HCT116 (cell line): ENCODE measurements around the gene LOXL1. TPM values are rescaled to one million over a fixed set of nuclear protein-coding genes. Genes with fewer than 3 reads are reported as not detected.

Source experiments
- ATAC-seq: fragments of 200-7000 bp; cut with Tn5 transposase; 2 replicates; pipeline ENCODE4 v1.9.1; 2020; ENCODE audit warnings: mild to moderate bottlenecking, moderate library complexity
- BruUV-seq: library from RNA; stranded (reverse); fragments of 400-500 nt; replicated peaks from 2 replicates; lab custom pipeline; 2021; lab: Mats Ljungman, UMichigan
- CTCF ChIA-PET: fragments of 300-600 bp; sonication (Branson Sonifier 250); formaldehyde crosslinking; loops from one replicate; lab custom pipeline; 2021; ENCODE audit warnings: antibody characterized with exemption; lab: Charles Lee
- POLR2A ChIA-PET: fragments of 300-600, 350-600 bp; sonication (Branson Sonifier 250); formaldehyde crosslinking; loops from one replicate; lab custom pipeline; 2021; ENCODE audit warnings: antibody characterized with exemption; lab: Charles Lee
- RAD21 ChIA-PET, 2 experiments: fragments of 300-600 bp; sonication (Branson Sonifier 250); formaldehyde crosslinking; loops; one replicate each; lab custom pipeline; 2023; ENCODE audit warnings: low total read pairs in 2 of 2; ENCODE audit not compliant: uncharacterized antibody in 2 of 2, unreplicated experiment in 2 of 2, low non-redundant PET in 1 of 2; lab: Charles Lee
- DNase-seq: peaks from one replicate; pipeline ENCODE4 v3.0.0-alpha.2; 2010; ENCODE audit warnings: low read depth, low spot score
- H2AFZ ChIP-seq: fragments of 200-600 bp; shearing (Covaris generic), sonication (generic); 2 replicates; pipeline ENCODE4 v1.6.1; 2017; ENCODE audit warnings: low read depth, mixed run types, mixed read lengths, antibody characterized with exemption, low read length; ENCODE audit not compliant: poor library complexity, severe bottlenecking
- H3K27ac ChIP-seq: 2 replicates; pipeline ENCODE4 v1.5.1; 2012; ENCODE audit warnings: low read depth, low read length
- H3K27me3 ChIP-seq: fragments of 200-600 bp; sonication (generic); 2 replicates; pipeline ENCODE4 v1.6.1; 2016; ENCODE audit warnings: mixed run types, low read length, mixed read lengths; ENCODE audit not compliant: insufficient read depth
- H3K36me3 ChIP-seq, 2 experiments: fragments of 200-500 bp in 1 of 2; fragments of 200-600 bp in 1 of 2; sonication (Bioruptor generic) in 1 of 2; sonication (generic) in 1 of 2; 2 replicates each; pipeline versions ENCODE4 v1.5.1 to v1.6.1; 2014 to 2016; ENCODE audit warnings: low read length in 2 of 2, inconsistent platforms in 1 of 2, mixed read lengths in 1 of 2, mixed run types in 1 of 2; ENCODE audit not compliant: insufficient read depth in 2 of 2, control insufficient read depth in 1 of 2
- H3K4me1 ChIP-seq, 2 experiments: fragments of 200-600 bp in 1 of 2; sonication (generic) in 1 of 2; 2 replicates each; pipeline versions ENCODE4 v1.5.1 to v1.6.1; 2012 to 2017; ENCODE audit warnings: low read length in 2 of 2, inconsistent platforms in 1 of 2, mild to moderate bottlenecking in 1 of 2, mixed read lengths in 1 of 2, mixed run types in 1 of 2, moderate library complexity in 1 of 2; ENCODE audit not compliant: insufficient read depth in 2 of 2, control insufficient read depth in 1 of 2
- H3K4me2 ChIP-seq: fragments of 200-600 bp; sonication (generic); 2 replicates; pipeline ENCODE4 v1.6.1; 2017; ENCODE audit warnings: mixed run types, low read length, mixed read lengths
- H3K4me3 ChIP-seq, 2 experiments: fragments of 200-600 bp in 1 of 2; sonication (generic) in 1 of 2; replicated peaks in 1 of 2; 2 replicates each; pipeline ENCODE4 v1.5.1; 2011 to 2016; ENCODE audit warnings: low read length in 2 of 2, control low read depth in 1 of 2, low read depth in 1 of 2, mild to moderate bottlenecking in 1 of 2, mixed read lengths in 1 of 2, mixed run types in 1 of 2
- H3K79me2 ChIP-seq: fragments of 200-600 bp; sonication (generic); 2 replicates; pipeline ENCODE4 v1.6.1; 2017; ENCODE audit warnings: mild to moderate bottlenecking, mixed run types, low read length, moderate library complexity, mixed read lengths; ENCODE audit not compliant: insufficient read depth
- H3K9ac ChIP-seq: fragments of 200-600 bp; sonication (generic); 2 replicates; pipeline ENCODE4 v1.6.1; 2016; ENCODE audit warnings: low read length, mixed read lengths
- H3K9me2 ChIP-seq: fragments of 200-600 bp; sonication (generic), shearing (Covaris generic); 2 replicates; pipeline ENCODE4 v1.6.1; 2017; ENCODE audit warnings: mixed run types, mild to moderate bottlenecking, moderate library complexity; ENCODE audit not compliant: insufficient read depth
- H3K9me3 ChIP-seq, 2 experiments: fragments of 200-500 bp in 1 of 2; fragments of 200-600 bp in 1 of 2; sonication (Bioruptor generic) in 1 of 2; sonication (generic) in 1 of 2; 2 replicates each; pipeline ENCODE4 v1.6.1; 2014 to 2017; ENCODE audit warnings: low read length in 2 of 2, mixed read lengths in 2 of 2, inconsistent platforms in 1 of 2, low read depth in 1 of 2, mild to moderate bottlenecking in 1 of 2, mixed run types in 1 of 2, moderate library complexity in 1 of 2; ENCODE audit not compliant: control insufficient read depth in 1 of 2, insufficient read depth in 1 of 2
- H4K20me1 ChIP-seq: fragments of 200-600 bp; sonication (generic), shearing (Covaris generic); 2 replicates; pipeline ENCODE4 v1.6.1; 2017; ENCODE audit warnings: mixed run types, mild to moderate bottlenecking, moderate library complexity; ENCODE audit not compliant: insufficient read depth
- CTCF ChIP-seq, 3 experiments: fragments of 200-600 bp in 1 of 3; sonication (generic) in 1 of 3; IDR thresholded peaks in 2 of 3; conservative IDR thresholded peaks in 1 of 3; 2 replicates each; pipeline ENCODE4 v1.5.1; 2012 to 2017; ENCODE audit warnings: low read depth in 2 of 3, low read length in 2 of 3, antibody characterized with exemption in 1 of 3, borderline replicate concordance in 1 of 3, control low read depth in 1 of 3, mild to moderate bottlenecking in 1 of 3, mixed read lengths in 1 of 3, mixed run types in 1 of 3, moderate library complexity in 1 of 3; ENCODE audit not compliant: insufficient read depth in 1 of 3
- EGR1 ChIP-seq: IDR thresholded peaks from 2 replicates; pipeline ENCODE4 v1.6.1; 2012; ENCODE audit warnings: low read depth
- ELF1 ChIP-seq: IDR thresholded peaks from 2 replicates; pipeline ENCODE4 v1.6.1; 2012; ENCODE audit warnings: low read depth, borderline replicate concordance
- EZH2 ChIP-seq: fragments of 200-600 bp; sonication (generic); IDR thresholded peaks from 2 replicates; pipeline ENCODE4 v1.6.1; 2017; ENCODE audit warnings: antibody characterized with exemption, mixed run types
- JUND ChIP-seq: IDR thresholded peaks from 2 replicates; pipeline ENCODE4 v1.6.1; 2012
- MAX ChIP-seq: IDR thresholded peaks from 2 replicates; pipeline ENCODE4 v1.6.1; 2012
- POLR2AphosphoS5 ChIP-seq: IDR thresholded peaks from 2 replicates; pipeline ENCODE4 v1.6.1; 2011; ENCODE audit warnings: mild to moderate bottlenecking, low read depth, low read length, moderate library complexity
- RAD21 ChIP-seq: IDR thresholded peaks from 2 replicates; pipeline ENCODE4 v1.6.1; 2012; ENCODE audit warnings: low read depth, mild to moderate bottlenecking
- REST ChIP-seq: IDR thresholded peaks from 2 replicates; pipeline ENCODE4 v1.6.1; 2012; ENCODE audit warnings: low read depth
- SIN3A ChIP-seq: IDR thresholded peaks from 2 replicates; pipeline ENCODE4 v1.6.1; 2012; ENCODE audit warnings: low read depth
- SP1 ChIP-seq: IDR thresholded peaks from 2 replicates; pipeline ENCODE4 v1.6.1; 2012; ENCODE audit warnings: low read depth
- SRF ChIP-seq: IDR thresholded peaks from 2 replicates; pipeline ENCODE4 v1.6.1; 2012; ENCODE audit warnings: low read depth
- YY1 ChIP-seq: IDR thresholded peaks from 2 replicates; pipeline ENCODE4 v1.6.1; 2011; ENCODE audit warnings: low read length, low read depth, moderate library complexity, mild to moderate bottlenecking; ENCODE audit not compliant: insufficient replicate concordance; ENCODE audit errors: extremely low read depth
- ZBTB33 ChIP-seq: IDR thresholded peaks from 2 replicates; pipeline ENCODE4 v1.6.1; 2011; ENCODE audit warnings: mild to moderate bottlenecking, low read length, moderate library complexity; ENCODE audit not compliant: insufficient replicate concordance; ENCODE audit errors: extremely low read depth
- ZFX ChIP-seq: fragments of 450-650 bp; IDR thresholded peaks from 2 replicates; pipeline ENCODE4 v1.6.1; 2017
- ZNF274 ChIP-seq: fragments of 200-500 bp; sonication (Bioruptor generic); IDR thresholded peaks from 2 replicates; pipeline ENCODE4 v1.6.1; 2014; ENCODE audit warnings: mild to moderate bottlenecking, low read depth, low read length, inconsistent platforms
- intact Hi-C: fragments of 100-400 bp; cut with micrococcal nuclease; formaldehyde crosslinking; loops from 2 replicates; pipeline ENCODE4 v1.10.0; 2022
- total RNA-seq: library from RNA; stranded (reverse); gene quantifications from one replicate; pipeline ENCODE4 v1.2.1, GENCODE V29; 2021; ENCODE audit not compliant: unreplicated experiment

Gene LOXL1
- total RNA-seq, 1 experiment from 2014 or later = 14.9 TPM

GRCh38 chr15:73889762-73890124 is 36.5 kb upstream of the LOXL1 start (continued):
- TF ChIP-seq REST (no peak), SRF (no peak), CTCF (IDR thresholded peaks at IDR 0.05 in 2 of 3, conservative IDR thresholded peaks at IDR 0.05 in 1 of 3; ENCODE audit: borderline replicate concordance in 1 of 3, insufficient read depth in 1 of 3, low read depth in 2 of 3, low read length in 2 of 3) (no peak)

GRCh38 chr15:73891328-73892315 is 34.6 kb upstream of the LOXL1 start:
- ChIA-PET RAD21 (no interaction called here), POLR2A (no interaction called here), CTCF (no interaction called here)
- no TSS peak for BruUV-seq
- DNase-seq (no peak), ATAC-seq (no peak)
- Histone ChIP-seq H3K4me3 (no peak overlapping the region), H3K36me3 (no peaks in the 10 kb centered on the region; a peak in 1 of 4 replicates), H3K4me2 (no peak overlapping the region), H3K4me1 (no peaks in the 10 kb centered on the region), H3K27me3 (peaks cover 25% of the 10 kb centered on the region; the same call in 1 of the 2 replicates), H3K9me3 (peaks cover 0 to 3% of the 10 kb centered on the region in 2 experiments; a peak in 1 of 4 replicates), H3K9me2 (no peaks in the 10 kb centered on the region), H3K79me2 (no peaks in the 10 kb centered on the region), H3K27ac (no peak overlapping the region), H4K20me1 (no peaks in the 10 kb centered on the region), H2AFZ (no peak overlapping the region), H3K9ac (no peak overlapping the region)
- intact Hi-C loops = no loop called here
- TF ChIP-seq ELF1 = no peak
- no peak for TF ChIP-seq JUND
- no peak for TF ChIP-seq YY1
- TF ChIP-seq EZH2 = no peak
- no peak for TF ChIP-seq ZBTB33
- TF ChIP-seq ZFX = no peak
- TF ChIP-seq POLR2AphosphoS5 = no peak
- TF ChIP-seq SRF = no peak
- no peak for TF ChIP-seq EGR1
- TF ChIP-seq RAD21 = no peak
- no peak for TF ChIP-seq SP1
- no peak for TF ChIP-seq MAX
- TF ChIP-seq SIN3A = no peak
- no peak for TF ChIP-seq ZNF274
